GM13977 (cell line): ENCODE results near the gene TLR5.

ENCODE experiments used
- DNase-seq: peaks from one replicate; pipeline ENCODE4 v3.0.0; 2012; ENCODE audit warnings: low spot score
- in situ Hi-C: fragments of 300-500 bp; cut with MboI; formaldehyde crosslinking; loops from one replicate; pipeline ENCODE4 v1.12.0; 2022; ENCODE audit warnings: low sequenced_read_pairs, low pct_unique_long_range_greater_than_20kb, mixed read lengths, inconsistent platforms; ENCODE audit not compliant: unreplicated experiment
- TF ChIP-seq, protein P1 (sequence below): IDR thresholded peaks from 2 replicates; pipeline ENCODE4 v1.5.1; 2012; ENCODE audit warnings: mild to moderate bottlenecking, control low read depth; ENCODE audit not compliant: insufficient read depth; ENCODE audit errors: extremely low read depth, missing control alignments

The TLR5 gene, protein sequence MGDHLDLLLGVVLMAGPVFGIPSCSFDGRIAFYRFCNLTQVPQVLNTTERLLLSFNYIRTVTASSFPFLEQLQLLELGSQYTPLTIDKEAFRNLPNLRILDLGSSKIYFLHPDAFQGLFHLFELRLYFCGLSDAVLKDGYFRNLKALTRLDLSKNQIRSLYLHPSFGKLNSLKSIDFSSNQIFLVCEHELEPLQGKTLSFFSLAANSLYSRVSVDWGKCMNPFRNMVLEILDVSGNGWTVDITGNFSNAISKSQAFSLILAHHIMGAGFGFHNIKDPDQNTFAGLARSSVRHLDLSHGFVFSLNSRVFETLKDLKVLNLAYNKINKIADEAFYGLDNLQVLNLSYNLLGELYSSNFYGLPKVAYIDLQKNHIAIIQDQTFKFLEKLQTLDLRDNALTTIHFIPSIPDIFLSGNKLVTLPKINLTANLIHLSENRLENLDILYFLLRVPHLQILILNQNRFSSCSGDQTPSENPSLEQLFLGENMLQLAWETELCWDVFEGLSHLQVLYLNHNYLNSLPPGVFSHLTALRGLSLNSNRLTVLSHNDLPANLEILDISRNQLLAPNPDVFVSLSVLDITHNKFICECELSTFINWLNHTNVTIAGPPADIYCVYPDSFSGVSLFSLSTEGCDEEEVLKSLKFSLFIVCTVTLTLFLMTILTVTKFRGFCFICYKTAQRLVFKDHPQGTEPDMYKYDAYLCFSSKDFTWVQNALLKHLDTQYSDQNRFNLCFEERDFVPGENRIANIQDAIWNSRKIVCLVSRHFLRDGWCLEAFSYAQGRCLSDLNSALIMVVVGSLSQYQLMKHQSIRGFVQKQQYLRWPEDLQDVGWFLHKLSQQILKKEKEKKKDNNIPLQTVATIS

DNA sequence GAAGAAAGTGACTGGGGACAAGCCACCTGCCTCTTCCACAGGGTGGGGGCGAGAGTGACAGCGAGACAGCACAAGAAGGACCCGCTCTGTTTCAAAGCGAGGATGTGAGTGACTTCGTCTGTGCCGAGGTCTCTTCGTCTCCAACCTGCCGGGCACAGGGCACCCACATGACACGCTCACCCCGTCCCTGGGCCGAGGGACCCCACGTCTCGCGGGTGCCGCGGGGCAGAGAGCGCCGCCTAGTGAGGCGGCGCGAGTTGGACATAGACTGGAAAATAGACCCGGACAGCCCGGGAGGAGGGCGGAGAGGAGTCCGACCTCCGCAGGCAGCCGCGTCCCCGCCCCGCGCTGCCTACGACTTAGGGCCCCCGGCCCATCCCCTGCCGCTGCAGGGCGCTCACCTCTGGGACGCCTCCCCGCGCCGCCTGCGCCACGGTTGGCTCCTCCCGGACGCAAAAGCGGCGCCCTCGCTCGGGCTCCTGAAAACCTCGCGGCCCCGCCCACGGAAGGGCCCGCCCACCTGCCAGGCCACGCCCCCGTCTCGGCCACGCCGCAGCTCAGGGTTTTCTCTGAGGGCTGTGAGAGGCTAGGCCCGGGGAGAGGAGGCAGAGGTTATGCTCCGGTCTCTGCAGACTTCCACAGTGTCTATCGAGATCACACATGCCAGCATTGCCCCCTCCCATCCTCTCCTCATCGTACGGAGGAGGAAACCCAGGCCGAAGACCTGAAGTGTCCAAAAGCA, at the start of gene TLR5:
Gene TLR5, minus strand, starts transcription at position 454 of the 742 bp plus-strand sequence. CDS start 30,217 bp downstream, outside the sequence.
- peak; percentile 87 for DNase-seq
- in situ Hi-C loops = no loop called here
- TF ChIP-seq, protein P1, sequence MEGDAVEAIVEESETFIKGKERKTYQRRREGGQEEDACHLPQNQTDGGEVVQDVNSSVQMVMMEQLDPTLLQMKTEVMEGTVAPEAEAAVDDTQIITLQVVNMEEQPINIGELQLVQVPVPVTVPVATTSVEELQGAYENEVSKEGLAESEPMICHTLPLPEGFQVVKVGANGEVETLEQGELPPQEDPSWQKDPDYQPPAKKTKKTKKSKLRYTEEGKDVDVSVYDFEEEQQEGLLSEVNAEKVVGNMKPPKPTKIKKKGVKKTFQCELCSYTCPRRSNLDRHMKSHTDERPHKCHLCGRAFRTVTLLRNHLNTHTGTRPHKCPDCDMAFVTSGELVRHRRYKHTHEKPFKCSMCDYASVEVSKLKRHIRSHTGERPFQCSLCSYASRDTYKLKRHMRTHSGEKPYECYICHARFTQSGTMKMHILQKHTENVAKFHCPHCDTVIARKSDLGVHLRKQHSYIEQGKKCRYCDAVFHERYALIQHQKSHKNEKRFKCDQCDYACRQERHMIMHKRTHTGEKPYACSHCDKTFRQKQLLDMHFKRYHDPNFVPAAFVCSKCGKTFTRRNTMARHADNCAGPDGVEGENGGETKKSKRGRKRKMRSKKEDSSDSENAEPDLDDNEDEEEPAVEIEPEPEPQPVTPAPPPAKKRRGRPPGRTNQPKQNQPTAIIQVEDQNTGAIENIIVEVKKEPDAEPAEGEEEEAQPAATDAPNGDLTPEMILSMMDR = peak; percentile 10

DNA sequence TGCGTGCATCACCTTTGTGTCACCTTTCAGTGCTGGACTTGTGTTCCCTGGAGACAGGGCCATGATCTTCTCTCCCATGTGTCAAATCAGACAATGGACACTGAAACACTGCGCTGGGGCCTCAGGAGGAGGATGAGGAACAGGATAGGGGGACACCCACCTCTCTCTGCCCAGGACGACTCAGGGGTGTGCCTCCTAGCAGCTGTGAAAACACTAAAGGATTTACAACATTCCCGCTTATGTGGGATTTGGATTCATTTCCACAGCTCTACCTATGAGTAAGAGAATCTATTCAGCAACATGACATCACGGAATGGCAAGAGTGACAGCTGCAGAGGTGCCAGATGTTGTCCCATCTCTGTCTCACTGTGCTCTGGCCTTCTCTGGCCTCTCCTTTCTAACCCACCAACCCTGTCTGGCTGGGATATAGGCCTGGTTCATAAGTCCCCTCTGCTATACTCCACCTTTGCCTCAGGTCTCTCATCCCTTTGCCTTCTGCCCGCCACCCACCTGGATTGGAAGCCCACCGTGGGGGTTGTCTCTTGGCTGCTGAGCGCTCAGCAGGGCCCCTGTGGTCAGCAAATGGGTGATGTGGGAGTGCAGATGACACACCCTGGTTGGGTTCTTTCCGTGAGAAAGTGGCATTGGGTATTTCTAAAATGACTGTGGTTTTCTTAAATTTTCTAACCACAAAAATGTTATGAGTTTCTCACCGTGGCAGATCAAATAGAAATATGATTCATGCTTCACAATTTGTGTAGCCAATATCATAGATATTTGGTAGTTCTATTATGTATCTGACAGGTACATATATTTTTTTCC, 47.1 kb upstream of the TLR5 start:
- peak; percentile 56 for DNase-seq
- in situ Hi-C loops = no loop called here
- TF ChIP-seq, protein P1 = no peak

- no peak for DNase-seq
- TF ChIP-seq, protein P1 = no peak
- in situ Hi-C loops = no loop called here
These were observed 46.5 kb upstream of the TLR5 start for GRCh38 chr1:223189525-223189902.

GRCh38 chr1:223188618-223189356, 45.7 kb upstream of the TLR5 start:
- TF ChIP-seq, protein P1 = no peak
- in situ Hi-C loops = no loop called here
- DNase-seq = no peak

- TF ChIP-seq, protein P1 = no peak
These were observed 43.8 kb upstream of the TLR5 start for GRCh38 chr1:223186800-223187199.

More at GRCh38 chr1:223186800-223187199, 43.8 kb upstream of the TLR5 start:
- in situ Hi-C loops = no loop called here
- no peak for DNase-seq
